Astrocyte (in vitro differentiated cells and primary cell): ENCODE data around the gene TNFAIP1. TPM values are rescaled to one million over a fixed set of nuclear protein-coding genes. Genes with fewer than 3 reads are reported as not detected.

Experiments used
- DNase-seq: peaks from one replicate; pipeline ENCODE4 v3.0.0-alpha.2; 2010; ENCODE audit warnings: low read depth
- FAIRE-seq: peaks from 2 replicates; lab custom pipeline; 2011; peaks lifted over from hg19 to GRCh38; lab: Jason Lieb, UNC
- H2AFZ ChIP-seq: 2 replicates; pipeline ENCODE4 v1.6.0; 2012; ENCODE audit warnings: low read depth, low read length, inconsistent platforms
- H3K27ac ChIP-seq: 2 replicates; pipeline ENCODE4 v1.5.1; 2011; ENCODE audit warnings: low read depth, low read length, inconsistent platforms
- H3K27me3 ChIP-seq: 2 replicates; pipeline ENCODE4 v1.6.0; 2011; ENCODE audit warnings: low read length, inconsistent platforms; ENCODE audit not compliant: insufficient read depth
- H3K36me3 ChIP-seq: 2 replicates; pipeline ENCODE4 v1.5.1; 2011; ENCODE audit warnings: low read length, inconsistent platforms; ENCODE audit not compliant: insufficient read depth
- H3K4me1 ChIP-seq: 2 replicates; pipeline ENCODE4 v1.5.1; 2011; ENCODE audit warnings: low read length, inconsistent platforms; ENCODE audit not compliant: insufficient read depth
- H3K4me2 ChIP-seq: 2 replicates; pipeline ENCODE4 v1.6.0; 2012; ENCODE audit warnings: low read length, inconsistent platforms
- H3K4me3 ChIP-seq: 2 replicates; pipeline ENCODE4 v1.5.1; 2011; ENCODE audit warnings: low read depth, mild to moderate bottlenecking, low read length, inconsistent platforms; ENCODE audit not compliant: insufficient read depth
- H3K79me2 ChIP-seq: 2 replicates; pipeline ENCODE4 v1.6.0; 2012; ENCODE audit warnings: mild to moderate bottlenecking, low read length, inconsistent platforms; ENCODE audit not compliant: insufficient read depth
- H3K9ac ChIP-seq: 2 replicates; pipeline ENCODE4 v1.6.0; 2012; ENCODE audit warnings: mild to moderate bottlenecking, low read length, inconsistent platforms
- H3K9me3 ChIP-seq: 2 replicates; pipeline ENCODE4 v1.5.1; 2012; ENCODE audit warnings: low read depth, mild to moderate bottlenecking, low read length, inconsistent platforms; ENCODE audit not compliant: insufficient read depth
- H4K20me1 ChIP-seq: 2 replicates; pipeline ENCODE4 v1.6.0; 2012; ENCODE audit warnings: low read length, inconsistent platforms; ENCODE audit not compliant: insufficient read depth
- H3K27ac Mint-ChIP-seq: one replicate; pipeline ENCODE4 v1.8.0; 2021; ENCODE audit warnings: mild to moderate bottlenecking, mixed read lengths; ENCODE audit not compliant: unreplicated experiment
- H3K27me3 Mint-ChIP-seq: one replicate; pipeline ENCODE4 v1.8.0; 2021; ENCODE audit warnings: low read depth, mixed read lengths; ENCODE audit not compliant: unreplicated experiment
- H3K36me3 Mint-ChIP-seq: one replicate; pipeline ENCODE4 v1.8.0; 2021; ENCODE audit warnings: low read depth, mixed read lengths; ENCODE audit not compliant: unreplicated experiment
- H3K4me1 Mint-ChIP-seq: one replicate; pipeline ENCODE4 v1.8.0; 2021; ENCODE audit warnings: low read depth, mixed read lengths; ENCODE audit not compliant: unreplicated experiment
- H3K4me3 Mint-ChIP-seq: one replicate; pipeline ENCODE4 v1.8.0; 2021; ENCODE audit warnings: mild to moderate bottlenecking, moderate library complexity, mixed read lengths; ENCODE audit not compliant: unreplicated experiment
- H3K9me3 Mint-ChIP-seq: one replicate; pipeline ENCODE4 v1.8.0; 2021; ENCODE audit warnings: mild to moderate bottlenecking, mixed read lengths; ENCODE audit not compliant: unreplicated experiment
- CTCF ChIP-seq: IDR thresholded peaks from 2 replicates; pipeline ENCODE4 v1.5.1; 2011; ENCODE audit warnings: low read depth, mild to moderate bottlenecking, inconsistent platforms, low read length, moderate library complexity; ENCODE audit not compliant: insufficient read depth
- EZH2 ChIP-seq: IDR thresholded peaks from 2 replicates; pipeline ENCODE4 v1.6.1; 2012; ENCODE audit warnings: mild to moderate bottlenecking, low read length, inconsistent platforms; ENCODE audit not compliant: insufficient read depth
- total RNA-seq: library from RNA; stranded (reverse); gene quantifications from 2 replicates; pipeline ENCODE4 v1.2.1, GENCODE V29; 2021

Gene TNFAIP1
- total RNA-seq, 1 donor from 2014 or later, result 100 TPM

- no peak overlapping the region for H3K4me3 Mint-ChIP-seq
- Histone ChIP-seq H4K20me1 (peaks cover 69% of the 10 kb centered on the region), H3K4me2 (no peak overlapping the region), H3K79me2 (peaks cover 81% of the 10 kb centered on the region), H3K9ac (no peak overlapping the region), H3K36me3 (peaks cover 43% of the 10 kb centered on the region), H2AFZ (no peak overlapping the region), H3K9me3 (no peaks in the 10 kb centered on the region), H3K27me3 (no peaks in the 10 kb centered on the region), H3K4me1 (peaks cover 31% of the 10 kb centered on the region), H3K4me3 (no peak overlapping the region), H3K27ac (no peak overlapping the region)
- DNase-seq (no peak), FAIRE-seq (no peak)
- H3K9me3 Mint-ChIP-seq, result no peaks in the 10 kb centered on the region
- peaks cover 17% of the 10 kb centered on the region for H3K36me3 Mint-ChIP-seq
- no peak for TF ChIP-seq CTCF
- no peak for TF ChIP-seq EZH2
- H3K4me1 Mint-ChIP-seq, result peaks cover 23% of the 10 kb centered on the region
- no peaks in the 10 kb centered on the region for H3K27me3 Mint-ChIP-seq
- no peak overlapping the region for H3K27ac Mint-ChIP-seq
These were observed 4.8 kb downstream of the TNFAIP1 start for GRCh38 chr17:28340374-28340773.

DNA sequence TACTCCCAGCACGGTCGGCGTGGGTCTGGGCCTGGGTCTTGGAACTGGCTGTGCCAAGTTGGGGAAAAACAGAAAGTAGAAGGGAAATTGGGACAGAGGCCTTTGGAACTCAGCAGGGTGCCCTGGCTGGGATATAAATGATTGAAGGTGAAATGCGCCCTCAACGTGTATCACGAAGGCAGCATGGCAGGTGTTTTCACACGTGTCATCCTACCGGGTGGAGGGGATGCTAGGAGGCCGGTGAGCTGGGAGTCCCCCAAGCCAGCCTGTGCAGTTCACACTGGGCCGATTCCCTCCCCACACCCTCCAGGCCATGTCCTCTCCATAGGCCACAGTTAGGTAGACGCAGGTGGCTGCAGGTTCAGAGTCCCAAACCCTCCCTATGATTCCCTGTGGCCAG, 6.0 kb downstream of the TNFAIP1 start:
- peaks cover 17% of the 10 kb centered on the region for H3K36me3 Mint-ChIP-seq
- H3K4me3 ChIP-seq, result no peak overlapping the region

More for the DNA sequence above, 6.0 kb downstream of the TNFAIP1 start:
- no peaks in the 10 kb centered on the region for H3K27me3 Mint-ChIP-seq
- no peak overlapping the region for H2AFZ ChIP-seq
- H3K79me2 ChIP-seq, result peaks cover 73% of the 10 kb centered on the region
- H3K36me3 ChIP-seq, result peaks cover 44% of the 10 kb centered on the region
- peaks cover 80% of the 10 kb centered on the region for H4K20me1 ChIP-seq
- TF ChIP-seq CTCF, result no peak
- no peak overlapping the region for H3K27ac Mint-ChIP-seq
- DNase-seq (no peak), FAIRE-seq (no peak)
- H3K4me1 ChIP-seq, result peaks cover 42% of the 10 kb centered on the region
- H3K9me3 ChIP-seq, result no peaks in the 10 kb centered on the region
- H3K27me3 ChIP-seq, result no peaks in the 10 kb centered on the region
- peaks cover 30% of the 10 kb centered on the region for H3K4me1 Mint-ChIP-seq
- no peak overlapping the region for H3K9ac ChIP-seq
- H3K27ac ChIP-seq, result no peak overlapping the region
- H3K4me3 Mint-ChIP-seq, result no peak overlapping the region
- H3K9me3 Mint-ChIP-seq, result no peaks in the 10 kb centered on the region
- H3K4me2 ChIP-seq, result no peak overlapping the region
